Limb (tissue), 2 donors: ENCODE data around the gene BSN.
A peak's percentile ranks its signal among the peaks of the same experiment; 100 is the strongest.

Experiments used
- DNase-seq, 2 donors: peaks; one replicate each; pipeline ENCODE4 v3.0.0-alpha.2; 2016; ENCODE audit errors: extremely low spot score in 2 of 2

The BSN gene

DNA sequence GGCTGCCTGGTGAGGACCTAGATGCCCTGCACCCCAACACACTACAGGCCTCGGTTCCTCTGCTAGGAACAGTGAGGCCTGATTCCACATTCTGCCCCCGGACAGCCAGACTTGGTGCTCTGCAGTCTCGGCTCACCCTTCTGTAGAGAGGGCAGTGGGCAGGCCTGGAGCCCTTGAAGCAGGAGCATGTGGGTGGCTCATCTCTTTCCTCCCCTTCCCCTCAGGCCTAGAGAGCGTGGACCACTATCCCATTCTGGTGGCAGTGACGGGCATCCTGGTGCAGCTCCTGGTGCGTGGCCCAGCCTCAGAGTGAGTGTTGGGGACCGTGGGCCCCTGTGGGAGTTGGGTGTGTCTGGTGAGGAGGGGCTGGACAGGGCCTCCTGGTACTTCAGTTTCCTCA is 161.9 kb downstream of the BSN start:
- no peak for DNase-seq

DNA sequence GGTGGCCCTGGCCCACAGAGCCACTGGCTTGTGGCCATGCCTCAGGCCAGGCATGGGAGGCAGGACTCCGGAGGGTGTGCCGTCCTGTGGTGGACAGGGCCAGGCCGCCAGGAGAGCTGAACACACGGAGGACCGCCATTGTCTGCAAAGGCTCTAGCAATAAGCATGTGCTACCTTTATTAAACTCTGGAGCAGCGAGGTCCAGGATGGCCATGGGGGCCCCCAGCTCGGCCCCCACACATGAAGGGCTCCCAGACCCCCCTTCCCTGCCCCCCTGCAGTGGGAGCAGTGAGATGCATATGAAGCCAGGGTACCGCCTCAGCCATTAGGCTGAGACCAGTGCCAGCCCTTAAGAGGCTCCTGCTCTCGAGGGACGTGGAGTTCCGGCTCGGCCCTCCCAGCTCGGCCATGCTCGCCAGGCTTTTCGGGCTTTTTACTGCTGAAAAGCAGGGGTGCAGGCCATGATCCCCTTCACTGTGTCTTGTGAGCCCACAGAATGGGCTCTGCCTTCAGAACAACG is 162.5 kb downstream of the BSN start:
- no peak for DNase-seq

DNA sequence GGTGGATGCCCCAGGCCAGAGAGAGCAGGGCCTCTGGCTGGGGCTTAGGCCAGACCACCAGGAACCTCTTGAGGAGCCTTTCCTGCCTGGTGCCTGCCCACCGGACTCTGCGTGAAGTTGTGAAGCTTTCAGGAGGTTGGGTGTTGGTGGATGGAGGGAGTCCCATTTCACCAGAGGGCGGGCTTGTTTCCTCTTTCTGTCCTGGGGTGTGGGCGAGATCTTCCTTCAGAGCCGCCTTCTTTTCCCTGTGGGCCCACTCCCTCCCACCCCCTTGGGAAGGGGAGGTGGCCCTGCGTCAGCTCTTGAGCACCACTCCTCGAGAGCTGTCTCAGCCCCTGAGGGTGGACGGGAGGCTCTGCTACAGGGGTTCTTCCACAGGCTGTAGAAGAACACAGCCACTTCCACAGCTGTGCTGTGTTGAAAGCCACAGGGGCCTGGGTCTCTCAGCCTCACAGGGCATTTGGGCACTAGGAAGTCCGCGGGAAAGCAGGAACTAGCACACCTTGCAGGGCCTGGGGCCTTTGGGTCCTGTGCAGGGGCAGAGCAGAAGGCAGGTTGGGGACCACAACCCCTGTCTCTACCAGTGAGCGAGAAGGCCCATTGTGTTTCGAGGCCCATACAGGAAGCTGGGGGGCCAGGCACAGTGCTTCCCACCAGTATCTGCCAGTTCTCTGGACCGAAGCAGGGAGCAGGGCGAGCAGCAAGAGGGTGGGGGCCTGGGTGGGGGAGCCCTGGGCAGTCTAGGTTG is 163.1 kb downstream of the BSN start:
- DNase-seq: no peak

- no peak for DNase-seq
Observed at GRCh38 chr3:49717959-49718857, 163.9 kb downstream of the BSN start.

- DNase-seq: no peak
Observed at GRCh38 chr3:49718858-49719213, 164.6 kb downstream of the BSN start.

- DNase-seq: peak; percentile 91 to 94
Observed at GRCh38 chr3:49719214-49719884, 165.1 kb downstream of the BSN start, which contains the start of gene AMIGO3. TSS of gene AMIGO3 (minus strand) at chr3:49719684. CDS start at chr3:49719465, 219 bp downstream.
